Left lung (tissue), 10 donors: ENCODE measurements around the gene PTPRM. TPM values are rescaled to one million over a fixed set of nuclear protein-coding genes. Genes with fewer than 3 reads are reported as not detected.

Experiments used
- ATAC-seq: fragments of 200-7000 bp; cut with Tn5 transposase; one replicate; pipeline ENCODE4 v1.9.1; 2020; ENCODE audit warnings: moderate library complexity
- DNase-seq, 4 donors: peaks; one replicate each; pipeline ENCODE4 v3.0.0-alpha.2; 2013 to 2020
- H3K27ac ChIP-seq, 2 donors: fragments of 200-600 bp; sonication (generic) in 1 of 2; one replicate each; pipeline versions ENCODE4 v1.5.0 to v1.8.0; 2020 to 2021
- H3K27me3 ChIP-seq, 2 donors: fragments of 200-600 bp; sonication (generic) in 1 of 2; one replicate each; pipeline versions ENCODE4 v1.5.0 to v1.8.0; 2020 to 2021
- H3K36me3 ChIP-seq, 2 donors: fragments of 200-600 bp; sonication (generic) in 1 of 2; one replicate each; pipeline versions ENCODE4 v1.5.0 to v1.8.0; 2020 to 2021
- H3K4me1 ChIP-seq, 2 donors: fragments of 200-600 bp; one replicate each; pipeline ENCODE4 v1.8.0; 2021
- H3K4me3 ChIP-seq, 2 donors: fragments of 200-600 bp; sonication (generic) in 1 of 2; one replicate each; pipeline versions ENCODE4 v1.5.0 to v1.8.0; 2020 to 2021; ENCODE audit warnings: mild to moderate bottlenecking in 1 of 2
- H3K9me3 ChIP-seq, 2 donors: fragments of 200-600 bp; sonication (generic) in 1 of 2; one replicate each; pipeline versions ENCODE4 v1.5.0 to v1.8.0; 2020 to 2021
- intact Hi-C, 2 donors: fragments of 100-400 bp; cut with DNase I; formaldehyde crosslinking; loops; one replicate each; pipeline versions ENCODE4 v1.11.2 to v1.14.2; 2022
- polyA plus RNA-seq, 6 donors: library from polyadenylated mRNA; unstranded; fragments of 120-200 nt; gene quantifications; one replicate each; pipeline ENCODE4 v1.2.1, GENCODE V29; 2013; ENCODE audit not compliant: insufficient read length in 6 of 6
- total RNA-seq, 2 donors: library from RNA; stranded (reverse); fragmentation: NEBNext Ultra II Directional; extraction: Animal tissue kit (Norgen Biotek cat#: 25700); gene quantifications; one replicate each; pipeline ENCODE4 v1.2.1, GENCODE V29; 2021
- TF ChIP-seq, protein P1 (sequence below), 2 donors: fragments of 200-600 bp; sonication (generic) in 1 of 2; IDR thresholded peaks; one replicate each; pipeline versions ENCODE4 v1.5.0 to v1.8.0; 2021; ENCODE audit warnings: antibody characterized with exemption in 2 of 2
- donor health status: DM: no; HTN: yes; CAD: no.
- donor health status: DM: no; HTN: no; CAD: no.

Gene PTPRM
- total and polyA plus RNA-seq, 8 donors, result 76.4 to 99.6 (median 90.1) TPM

DNA sequence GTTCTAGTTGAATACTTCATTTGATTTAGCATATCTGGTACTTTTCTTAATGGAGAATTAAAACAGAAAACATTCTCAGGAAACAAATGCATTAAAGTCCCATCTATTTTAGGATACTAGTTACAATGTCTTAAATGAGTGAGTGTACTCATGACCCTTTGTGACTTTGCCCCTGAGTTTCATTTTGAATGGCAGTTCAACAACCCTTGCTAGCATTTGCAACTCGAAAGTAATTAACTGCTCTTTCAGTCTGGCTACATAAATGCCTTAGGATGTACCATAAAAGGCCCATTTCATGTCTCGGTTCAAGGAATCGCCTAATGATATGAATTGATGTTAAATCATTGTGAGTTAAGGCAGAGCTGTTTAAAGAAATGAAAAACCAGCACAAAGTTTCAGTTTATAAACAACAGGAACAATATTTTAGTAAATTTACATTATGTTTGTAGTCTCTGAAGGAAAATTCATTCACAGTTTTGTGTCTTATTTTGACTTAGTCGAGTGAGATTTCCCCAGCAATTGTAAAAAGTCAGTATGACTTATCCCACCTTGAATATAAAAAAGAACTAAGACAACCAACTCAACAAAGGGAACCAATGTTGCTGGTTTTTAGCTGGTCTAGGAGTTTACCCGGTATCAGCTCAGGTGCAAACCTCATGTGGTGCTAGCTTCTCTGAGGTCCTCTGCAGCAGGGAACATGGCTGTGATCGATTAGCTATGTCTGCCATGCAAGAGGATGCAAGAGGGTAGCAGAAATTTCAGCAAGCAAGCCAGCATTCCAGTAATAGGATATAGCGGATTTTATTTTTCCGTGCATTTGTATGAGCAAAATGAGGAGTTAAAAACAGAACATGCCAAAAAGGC is 386.2 kb downstream of the PTPRM start:
- DNase-seq (no peak), ATAC-seq (no peak)
- Histone ChIP-seq H3K27me3 (no peaks in the 10 kb centered on the region), H3K36me3 (no peaks in the 10 kb centered on the region), H3K27ac (no peak overlapping the region), H3K4me1 (peaks cover 0 to 4% of the 10 kb centered on the region in 2 donors), H3K9me3 (no peaks in the 10 kb centered on the region), H3K4me3 (no peak overlapping the region)
- TF ChIP-seq, protein P1, sequence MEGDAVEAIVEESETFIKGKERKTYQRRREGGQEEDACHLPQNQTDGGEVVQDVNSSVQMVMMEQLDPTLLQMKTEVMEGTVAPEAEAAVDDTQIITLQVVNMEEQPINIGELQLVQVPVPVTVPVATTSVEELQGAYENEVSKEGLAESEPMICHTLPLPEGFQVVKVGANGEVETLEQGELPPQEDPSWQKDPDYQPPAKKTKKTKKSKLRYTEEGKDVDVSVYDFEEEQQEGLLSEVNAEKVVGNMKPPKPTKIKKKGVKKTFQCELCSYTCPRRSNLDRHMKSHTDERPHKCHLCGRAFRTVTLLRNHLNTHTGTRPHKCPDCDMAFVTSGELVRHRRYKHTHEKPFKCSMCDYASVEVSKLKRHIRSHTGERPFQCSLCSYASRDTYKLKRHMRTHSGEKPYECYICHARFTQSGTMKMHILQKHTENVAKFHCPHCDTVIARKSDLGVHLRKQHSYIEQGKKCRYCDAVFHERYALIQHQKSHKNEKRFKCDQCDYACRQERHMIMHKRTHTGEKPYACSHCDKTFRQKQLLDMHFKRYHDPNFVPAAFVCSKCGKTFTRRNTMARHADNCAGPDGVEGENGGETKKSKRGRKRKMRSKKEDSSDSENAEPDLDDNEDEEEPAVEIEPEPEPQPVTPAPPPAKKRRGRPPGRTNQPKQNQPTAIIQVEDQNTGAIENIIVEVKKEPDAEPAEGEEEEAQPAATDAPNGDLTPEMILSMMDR (IDR thresholded peaks at IDR 0.05), result no peak
- intact Hi-C loops, result no loop called here

DNA sequence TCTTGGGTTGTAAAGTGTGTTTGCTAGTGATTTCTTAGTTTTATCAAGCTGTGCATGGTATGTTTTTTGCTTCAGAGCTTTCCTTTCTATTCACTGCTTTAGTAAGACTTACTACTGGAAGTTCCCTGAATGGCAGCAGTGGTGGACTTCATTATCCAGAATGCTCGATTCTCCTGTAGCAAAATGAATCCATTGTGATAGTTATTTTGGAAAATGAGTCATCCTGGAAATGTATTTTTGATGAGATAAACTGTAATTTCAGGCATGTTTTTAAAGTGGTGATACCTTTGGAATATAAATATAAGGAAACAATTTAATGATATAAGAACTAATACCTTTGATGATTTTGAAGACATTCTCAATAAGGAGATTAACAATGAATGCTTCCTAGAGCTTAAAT is 387.1 kb downstream of the PTPRM start:
- no peak for ATAC-seq
- Histone ChIP-seq H3K9me3 (no peaks in the 10 kb centered on the region), H3K4me3 (no peak overlapping the region), H3K27ac (no peak overlapping the region), H3K36me3 (no peaks in the 10 kb centered on the region), H3K27me3 (no peaks in the 10 kb centered on the region), H3K4me1 (peaks cover 0 to 4% of the 10 kb centered on the region in 2 donors)
- TF ChIP-seq, protein P1 (IDR thresholded peaks at IDR 0.05), result no peak
- intact Hi-C loops, result no loop called here
- DNase-seq, result no peak

DNA sequence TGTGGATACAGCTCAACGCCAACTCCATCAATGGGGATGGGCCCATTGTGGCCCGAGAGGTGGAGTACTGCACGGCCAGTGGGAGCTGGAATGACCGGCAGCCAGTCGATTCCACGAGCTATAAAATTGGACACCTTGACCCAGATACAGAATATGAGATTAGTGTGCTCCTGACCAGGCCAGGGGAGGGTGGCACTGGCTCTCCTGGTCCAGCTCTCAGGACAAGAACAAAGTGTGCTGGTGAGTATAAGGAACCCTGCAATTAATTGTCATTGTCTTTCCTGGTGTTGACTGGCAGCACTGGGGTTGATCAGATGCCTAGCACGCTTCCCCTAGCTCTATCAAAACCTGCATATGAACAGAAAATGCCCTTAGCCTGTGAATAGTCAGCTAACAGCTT is 388.1 kb downstream of the PTPRM start:
- Histone ChIP-seq H3K4me3 (no peak overlapping the region), H3K36me3 (no peaks in the 10 kb centered on the region), H3K27me3 (no peaks in the 10 kb centered on the region), H3K27ac (no peak overlapping the region), H3K4me1 (peaks cover 0 to 4% of the 10 kb centered on the region in 2 donors), H3K9me3 (no peaks in the 10 kb centered on the region)
- DNase-seq (no peak), ATAC-seq (no peak)
- intact Hi-C loops, result no loop called here
- TF ChIP-seq, protein P1 (IDR thresholded peaks at IDR 0.05), result no peak

DNA sequence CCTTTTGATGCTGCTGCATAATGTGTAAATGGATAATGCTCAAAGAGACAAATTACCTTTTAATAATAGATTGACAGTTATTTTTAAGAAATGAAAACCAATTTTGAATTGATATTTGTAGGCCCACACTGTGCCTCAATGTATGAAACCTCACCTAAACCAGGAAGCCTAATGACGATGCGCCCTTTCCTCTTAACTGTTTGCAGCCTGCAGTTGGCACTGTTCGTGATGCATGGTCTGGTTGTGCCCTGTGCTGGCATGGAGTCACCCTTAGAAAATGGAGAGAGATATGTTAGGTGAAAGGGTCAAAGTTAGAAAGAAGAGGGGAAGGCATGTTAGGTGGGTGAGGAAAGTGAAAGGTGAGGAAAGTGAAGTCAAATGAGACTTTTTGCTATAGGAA is 390.2 kb downstream of the PTPRM start:
- Histone ChIP-seq H3K27me3 (no peaks in the 10 kb centered on the region), H3K36me3 (no peaks in the 10 kb centered on the region), H3K4me1 (peaks cover 0 to 4% of the 10 kb centered on the region in 2 donors), H3K4me3 (no peak overlapping the region), H3K27ac (no peak overlapping the region), H3K9me3 (no peaks in the 10 kb centered on the region)
- ATAC-seq, result no peak
- intact Hi-C loops, result no loop called here
- no peak for DNase-seq
- TF ChIP-seq, protein P1 (IDR thresholded peaks at IDR 0.05), result no peak

DNA sequence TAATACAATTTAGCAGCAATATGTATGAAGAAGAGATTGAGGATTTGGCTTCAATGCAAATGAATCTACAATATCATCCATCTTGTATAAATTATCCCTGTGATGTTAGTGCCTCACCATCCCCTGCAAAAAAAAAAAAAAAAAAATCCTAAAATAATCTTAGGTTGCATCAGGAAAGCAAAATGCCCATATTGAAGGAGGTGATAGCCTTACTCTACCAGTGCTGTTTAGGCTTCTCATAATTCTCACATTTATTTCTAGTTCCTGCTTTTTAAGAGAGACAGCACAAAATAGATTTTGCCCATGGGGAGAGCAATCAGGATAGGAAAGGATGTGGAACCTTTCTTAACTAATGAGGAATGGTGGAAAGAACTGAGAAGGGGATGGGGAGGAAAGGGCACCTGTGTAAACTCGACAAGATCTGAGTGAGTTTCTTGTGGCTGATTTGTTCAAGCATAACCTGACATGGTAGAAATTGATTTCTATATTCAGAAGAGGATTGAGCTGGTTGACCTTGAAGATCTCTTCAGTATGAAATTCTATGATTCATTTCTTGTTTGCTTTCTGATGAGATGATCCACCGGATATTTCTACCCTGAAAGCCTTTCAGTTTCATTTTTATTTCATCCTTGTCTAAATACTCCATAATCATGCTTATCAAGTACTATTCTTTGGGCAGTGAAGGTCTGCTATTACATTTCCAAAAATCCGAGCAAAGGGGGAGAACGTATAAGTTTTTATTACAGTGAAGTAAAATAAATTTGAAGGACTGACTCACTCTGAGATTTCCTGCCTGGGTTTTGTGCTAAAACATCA is 391.2 kb downstream of the PTPRM start:
- peaks cover 0 to 4% of the 10 kb centered on the region in 2 donors for H3K4me1 ChIP-seq
- no peak overlapping the region for H3K4me3 ChIP-seq
- TF ChIP-seq, protein P1 (IDR thresholded peaks at IDR 0.05), result no peak
- intact Hi-C loops, result no loop called here
- ATAC-seq (peak; percentile 60), DNase-seq (no peak)
- no peaks in the 10 kb centered on the region for H3K36me3 ChIP-seq
- no peaks in the 10 kb centered on the region for H3K9me3 ChIP-seq
- peak overlapping the region; percentile 10 to 24 for H3K27ac ChIP-seq
- H3K27me3 ChIP-seq, result no peaks in the 10 kb centered on the region
